K562 (cell line): ENCODE measurements around the gene CKM. TPM values are rescaled to one million over a fixed set of nuclear protein-coding genes. Genes with fewer than 3 reads are reported as not detected.
A peak's percentile ranks its signal among the peaks of the same experiment; 100 is the strongest.

ENCODE experiments used
- CBFB ChIP-seq: sonication (generic); formaldehyde crosslinking; IDR thresholded peaks from 2 replicates; pipeline ENCODE4 v1.4.0; 2020; ENCODE audit warnings: mild to moderate bottlenecking, missing genetic modification reagents
- CEBPB ChIP-seq: fragments of 450-650 bp; IDR thresholded peaks from 2 replicates; pipeline ENCODE4 v1.6.1; 2016; ENCODE audit warnings: missing genetic modification characterization, missing compliant biosample characterization
- CHD2 ChIP-seq: IDR thresholded peaks from 2 replicates; pipeline ENCODE4 v1.6.1; 2011; ENCODE audit warnings: low read depth, low read length
- CHD4 ChIP-seq: fragments of 200-600 bp; sonication (generic); IDR thresholded peaks from 3 replicates; pipeline ENCODE4 v1.6.1; 2012; ENCODE audit warnings: low read depth, mild to moderate bottlenecking, mixed read lengths, low read length, inconsistent platforms; ENCODE audit not compliant: insufficient read depth, insufficient replicate concordance, poor library complexity, severe bottlenecking
- FOXJ2 ChIP-seq: fragments of 200-800 bp; sonication (Bioruptor generic); IDR thresholded peaks from 2 replicates; pipeline ENCODE4 v1.6.1; 2016; ENCODE audit warnings: missing genetic modification characterization, missing compliant biosample characterization
- GABPB1 ChIP-seq: sonication (generic); formaldehyde crosslinking; IDR thresholded peaks from 2 replicates; pipeline ENCODE4 v1.8.0; 2022; ENCODE audit warnings: mild to moderate bottlenecking, missing genetic modification reagents
- HCFC1 ChIP-seq: IDR thresholded peaks from 2 replicates; pipeline ENCODE4 v1.6.1; 2012; ENCODE audit warnings: low read depth, low read length, improper control_type of control experiment
- HDAC8 ChIP-seq: fragments of 450-650 bp; IDR thresholded peaks from 2 replicates; pipeline ENCODE4 v1.6.1; 2016; ENCODE audit warnings: mild to moderate bottlenecking, missing genetic modification characterization, moderate library complexity, missing compliant biosample characterization
- KAT7 ChIP-seq: sonication (generic); formaldehyde crosslinking; IDR thresholded peaks from 2 replicates; pipeline ENCODE4 v1.8.0; 2022; ENCODE audit warnings: missing genetic modification reagents, mild to moderate bottlenecking, borderline replicate concordance
- L3MBTL2 ChIP-seq: fragments of 450-650 bp; IDR thresholded peaks from 2 replicates; pipeline ENCODE4 v1.6.1; 2016; ENCODE audit warnings: mild to moderate bottlenecking, moderate library complexity
- MCM2 ChIP-seq: fragments of 450-650 bp; IDR thresholded peaks from 2 replicates; pipeline ENCODE4 v1.6.1; 2017; ENCODE audit warnings: low read depth, mild to moderate bottlenecking
- MCM3 ChIP-seq: fragments of 450-650 bp; IDR thresholded peaks from 2 replicates; pipeline ENCODE4 v1.6.1; 2016
- NFE2L1 ChIP-seq: fragments of 450-650 bp; IDR thresholded peaks from 2 replicates; pipeline ENCODE4 v1.6.1; 2016; ENCODE audit warnings: missing genetic modification characterization, low read depth, mild to moderate bottlenecking, missing compliant biosample characterization, moderate library complexity, borderline replicate concordance
- PML ChIP-seq: IDR thresholded peaks from 2 replicates; pipeline ENCODE4 v1.6.1; 2012; ENCODE audit warnings: low read length, inconsistent platforms
- POLR2AphosphoS2 ChIP-seq: IDR thresholded peaks from 2 replicates; pipeline ENCODE4 v1.6.1; 2012; ENCODE audit warnings: low read length, improper control_type of control experiment
- SMAD2 ChIP-seq: fragments of 150-350 bp; IDR thresholded peaks from 2 replicates; pipeline ENCODE4 v1.6.1; 2014; ENCODE audit warnings: low read depth, mild to moderate bottlenecking, low read length
- SMARCE1 ChIP-seq: fragments of 450-650 bp; IDR thresholded peaks from 2 replicates; pipeline ENCODE4 v1.7.1; 2016; ENCODE audit warnings: mild to moderate bottlenecking
- STAT5A ChIP-seq: IDR thresholded peaks from 2 replicates; pipeline ENCODE4 v1.6.1; 2012; ENCODE audit warnings: low read length, inconsistent platforms, borderline replicate concordance
- TAF15 ChIP-seq: fragments of 200-400 bp; formaldehyde crosslinking; IDR thresholded peaks from 2 replicates; pipeline ENCODE4 v1.6.1; 2017; ENCODE audit warnings: mild to moderate bottlenecking, low read depth, low read length, moderate library complexity
- TAF7 ChIP-seq: fragments of 450-650 bp; IDR thresholded peaks from 2 replicates; pipeline ENCODE4 v1.6.1; 2016; ENCODE audit warnings: missing genetic modification characterization, missing compliant biosample characterization
- ZEB2 ChIP-seq: fragments of 450-650 bp; IDR thresholded peaks from 2 replicates; pipeline ENCODE4 v1.6.1; 2016
- ZNF165 ChIP-seq: fragments of 250-450 bp; sonication (Bioruptor Pico); IDR thresholded peaks from 2 replicates; pipeline ENCODE4 v1.4.0; 2020; ENCODE audit warnings: borderline replicate concordance
- ZNF408 ChIP-seq: fragments of 250-450 bp; sonication (Bioruptor Pico); IDR thresholded peaks from 2 replicates; pipeline ENCODE4 v1.4.0; 2020; ENCODE audit warnings: low read depth, mild to moderate bottlenecking, moderate library complexity
- ZNF780A ChIP-seq: fragments of 250-450 bp; sonication (Bioruptor Pico); IDR thresholded peaks from 2 replicates; pipeline ENCODE4 v1.5.0; 2021; ENCODE audit warnings: mild to moderate bottlenecking
- ZNF830 ChIP-seq: fragments of 250-450 bp; sonication (Bioruptor Pico); IDR thresholded peaks from 2 replicates; pipeline ENCODE4 v1.5.0; 2021; ENCODE audit warnings: mild to moderate bottlenecking
- polyA plus RNA-seq, 8 experiments: library from polyadenylated mRNA; depleted of rRNA in 4 of 8; stranded (reverse) in 5 of 8; unstranded in 3 of 8; fragments of >200 nt; fragmentation: Nextera tagmentation in 2 of 8; fragmentation: Illumina TruSeq in 1 of 8; extraction: Ambion mirVana in 2 of 8; extraction: Trizol in 1 of 8; gene quantifications; 2 replicates each; pipeline versions ENCODE4 v1.2.1 to v1.2.3, GENCODE V29; 2011 to 2014; ENCODE audit warnings: inconsistent platforms in 1 of 8, missing spikeins in 1 of 8
- total RNA-seq, 7 experiments: library from RNA; depleted of rRNA in 6 of 7; stranded (reverse); fragments of >200 nt in 6 of 7; fragmentation: Illumina TruSeq in 2 of 7; extraction: Trizol in 2 of 7; gene quantifications; 2 replicates each; pipeline versions ENCODE4 v1.2.1 to v1.2.3, GENCODE V29; 2011 to 2021; ENCODE audit warnings: low replicate concordance in 1 of 7
- TF ChIP-seq, protein P1 (sequence below): conservative IDR thresholded peaks from 2 replicates; pipeline ENCODE4 v1.6.1; 2011; ENCODE audit warnings: low read depth, mild to moderate bottlenecking, low read length; ENCODE audit not compliant: control insufficient read depth
- TF ChIP-seq, protein P2 (sequence below): fragments of 250-450 bp; sonication (Bioruptor Pico); IDR thresholded peaks from 2 replicates; pipeline ENCODE4 v1.5.0; 2022; ENCODE audit warnings: mild to moderate bottlenecking
- TF ChIP-seq, protein P3 (sequence below), 2 experiments: fragments of 200-800 bp in 1 of 2; sonication (Bioruptor generic) in 1 of 2; sonication (generic) in 1 of 2; formaldehyde crosslinking in 1 of 2; IDR thresholded peaks in 1 of 2; conservative IDR thresholded peaks in 1 of 2; 2 replicates each; pipeline versions ENCODE4 v1.5.0 to v1.6.1; 2016 to 2020; ENCODE audit warnings: missing compliant biosample characterization in 1 of 2, missing genetic modification characterization in 1 of 2, missing genetic modification reagents in 1 of 2

CKM gene
- total and polyA plus RNA-seq, 9 of the 15 experiments (the other 6 are each of a cell fraction or from before 2014, with no cell fraction given), result 0.06 to 0.17 (median 0.09) TPM; not detected in 4

DNA sequence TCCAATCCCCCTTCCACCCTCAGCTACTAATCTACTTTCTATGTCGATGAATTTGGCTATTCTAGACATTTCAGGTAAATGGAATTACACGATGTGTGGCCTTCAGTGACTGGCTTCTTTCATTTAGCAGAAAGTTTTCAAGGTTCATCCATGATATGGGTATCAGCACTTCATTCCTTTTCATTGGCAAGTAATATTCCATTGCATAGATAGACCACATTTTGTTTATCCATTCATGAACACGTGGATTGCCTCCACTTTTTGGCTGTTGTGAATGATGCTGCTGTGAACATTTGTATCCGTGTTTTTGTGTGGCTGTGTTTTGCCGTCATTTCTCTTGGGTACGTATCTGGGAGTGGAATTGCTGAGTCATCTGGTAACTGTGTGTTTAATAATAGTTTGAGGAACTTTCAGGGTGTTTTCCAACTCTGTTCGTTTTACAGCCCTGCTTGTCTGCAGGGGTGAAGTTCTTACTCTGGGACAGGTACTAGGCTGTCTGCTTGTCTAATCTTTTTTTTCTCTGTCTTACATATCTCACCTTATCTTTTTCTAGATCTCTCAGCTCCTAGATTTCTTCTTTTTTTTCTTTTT, 39.1 kb downstream of the CKM start (continued):
- TF ChIP-seq, protein P1, sequence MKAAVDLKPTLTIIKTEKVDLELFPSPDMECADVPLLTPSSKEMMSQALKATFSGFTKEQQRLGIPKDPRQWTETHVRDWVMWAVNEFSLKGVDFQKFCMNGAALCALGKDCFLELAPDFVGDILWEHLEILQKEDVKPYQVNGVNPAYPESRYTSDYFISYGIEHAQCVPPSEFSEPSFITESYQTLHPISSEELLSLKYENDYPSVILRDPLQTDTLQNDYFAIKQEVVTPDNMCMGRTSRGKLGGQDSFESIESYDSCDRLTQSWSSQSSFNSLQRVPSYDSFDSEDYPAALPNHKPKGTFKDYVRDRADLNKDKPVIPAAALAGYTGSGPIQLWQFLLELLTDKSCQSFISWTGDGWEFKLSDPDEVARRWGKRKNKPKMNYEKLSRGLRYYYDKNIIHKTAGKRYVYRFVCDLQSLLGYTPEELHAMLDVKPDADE, result no peak
- TF ChIP-seq PML, result no peak
- TF ChIP-seq HDAC8 (tag), result no peak
- TF ChIP-seq SMARCE1, result peak; percentile 47; the same call in 1 of the 2 replicates
- no peak for TF ChIP-seq ZNF165 (CRISPR knock-in tag)
- TF ChIP-seq, protein P2, sequence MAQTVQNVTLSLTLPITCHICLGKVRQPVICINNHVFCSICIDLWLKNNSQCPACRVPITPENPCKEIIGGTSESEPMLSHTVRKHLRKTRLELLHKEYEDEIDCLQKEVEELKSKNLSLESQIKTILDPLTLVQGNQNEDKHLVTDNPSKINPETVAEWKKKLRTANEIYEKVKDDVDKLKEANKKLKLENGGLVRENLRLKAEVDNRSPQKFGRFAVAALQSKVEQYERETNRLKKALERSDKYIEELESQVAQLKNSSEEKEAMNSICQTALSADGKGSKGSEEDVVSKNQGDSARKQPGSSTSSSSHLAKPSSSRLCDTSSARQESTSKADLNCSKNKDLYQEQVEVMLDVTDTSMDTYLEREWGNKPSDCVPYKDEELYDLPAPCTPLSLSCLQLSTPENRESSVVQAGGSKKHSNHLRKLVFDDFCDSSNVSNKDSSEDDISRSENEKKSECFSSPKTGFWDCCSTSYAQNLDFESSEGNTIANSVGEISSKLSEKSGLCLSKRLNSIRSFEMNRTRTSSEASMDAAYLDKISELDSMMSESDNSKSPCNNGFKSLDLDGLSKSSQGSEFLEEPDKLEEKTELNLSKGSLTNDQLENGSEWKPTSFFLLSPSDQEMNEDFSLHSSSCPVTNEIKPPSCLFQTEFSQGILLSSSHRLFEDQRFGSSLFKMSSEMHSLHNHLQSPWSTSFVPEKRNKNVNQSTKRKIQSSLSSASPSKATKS (CRISPR knock-in tag), result no peak
- no peak for TF ChIP-seq TAF15
- TF ChIP-seq MCM3, result no peak
- no peak for TF ChIP-seq ZNF408 (CRISPR knock-in tag)
- TF ChIP-seq ZNF780A (CRISPR knock-in tag), result no peak
- TF ChIP-seq CEBPB (tag), result no peak
- no peak for TF ChIP-seq POLR2AphosphoS2
- TF ChIP-seq GABPB1 (CRISPR knock-in tag), result no peak
- TF ChIP-seq CHD4, result no peak
- TF ChIP-seq MCM2, result no peak
- no peak for TF ChIP-seq STAT5A
- no peak for TF ChIP-seq SMAD2
- TF ChIP-seq ZNF830, result no peak
- no peak for TF ChIP-seq TAF7 (tag)
- 0 out of 2 replicates have a peak, but pooled peaks have one; percentile 40 for TF ChIP-seq FOXJ2
- no peak for TF ChIP-seq HCFC1
- TF ChIP-seq NFE2L1 (tag), result peak; percentile 81
- TF ChIP-seq, protein P3, sequence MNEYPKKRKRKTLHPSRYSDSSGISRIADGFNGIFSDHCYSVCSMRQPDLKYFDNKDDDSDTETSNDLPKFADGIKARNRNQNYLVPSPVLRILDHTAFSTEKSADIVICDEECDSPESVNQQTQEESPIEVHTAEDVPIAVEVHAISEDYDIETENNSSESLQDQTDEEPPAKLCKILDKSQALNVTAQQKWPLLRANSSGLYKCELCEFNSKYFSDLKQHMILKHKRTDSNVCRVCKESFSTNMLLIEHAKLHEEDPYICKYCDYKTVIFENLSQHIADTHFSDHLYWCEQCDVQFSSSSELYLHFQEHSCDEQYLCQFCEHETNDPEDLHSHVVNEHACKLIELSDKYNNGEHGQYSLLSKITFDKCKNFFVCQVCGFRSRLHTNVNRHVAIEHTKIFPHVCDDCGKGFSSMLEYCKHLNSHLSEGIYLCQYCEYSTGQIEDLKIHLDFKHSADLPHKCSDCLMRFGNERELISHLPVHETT (CRISPR knock-in tag; conservative IDR thresholded peaks at IDR 0.05 in 1 of 2, IDR thresholded peaks at IDR 0.05 in 1 of 2), result no peak
- no peak for TF ChIP-seq CHD2
- no peak for TF ChIP-seq KAT7 (CRISPR knock-in tag)
- no peak for TF ChIP-seq ZEB2
- TF ChIP-seq L3MBTL2, result no peak
- no peak for TF ChIP-seq CBFB (CRISPR knock-in tag)
